ENCODE data around the gene ZC3H7A.

The ZC3H7A gene

GRCh38 chr16:11705311-11706025 lies 91.6 kb downstream of the ZC3H7A start:
- Histone ChIP-seq H3K4me1 (peaks cover 0 to 16% (median 9%) of the 10 kb centered on the region in 4 donors), H3K4me3 (no peak overlapping the region), H3K36me3 (peaks cover 5 to 24% (median 20%) of the 10 kb centered on the region in 3 donors), H3K27me3 (no peaks in the 10 kb centered on the region), H3K9me3 (no peaks in the 10 kb centered on the region), H3K27ac (no peak overlapping the region)
- no peak for DNase-seq
- intact Hi-C loops (cut with DNase I; ENCODE audit: low total_unique reads): no loop called here
- TF ChIP-seq, protein P1, sequence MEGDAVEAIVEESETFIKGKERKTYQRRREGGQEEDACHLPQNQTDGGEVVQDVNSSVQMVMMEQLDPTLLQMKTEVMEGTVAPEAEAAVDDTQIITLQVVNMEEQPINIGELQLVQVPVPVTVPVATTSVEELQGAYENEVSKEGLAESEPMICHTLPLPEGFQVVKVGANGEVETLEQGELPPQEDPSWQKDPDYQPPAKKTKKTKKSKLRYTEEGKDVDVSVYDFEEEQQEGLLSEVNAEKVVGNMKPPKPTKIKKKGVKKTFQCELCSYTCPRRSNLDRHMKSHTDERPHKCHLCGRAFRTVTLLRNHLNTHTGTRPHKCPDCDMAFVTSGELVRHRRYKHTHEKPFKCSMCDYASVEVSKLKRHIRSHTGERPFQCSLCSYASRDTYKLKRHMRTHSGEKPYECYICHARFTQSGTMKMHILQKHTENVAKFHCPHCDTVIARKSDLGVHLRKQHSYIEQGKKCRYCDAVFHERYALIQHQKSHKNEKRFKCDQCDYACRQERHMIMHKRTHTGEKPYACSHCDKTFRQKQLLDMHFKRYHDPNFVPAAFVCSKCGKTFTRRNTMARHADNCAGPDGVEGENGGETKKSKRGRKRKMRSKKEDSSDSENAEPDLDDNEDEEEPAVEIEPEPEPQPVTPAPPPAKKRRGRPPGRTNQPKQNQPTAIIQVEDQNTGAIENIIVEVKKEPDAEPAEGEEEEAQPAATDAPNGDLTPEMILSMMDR (IDR thresholded peaks at IDR 0.05): no peak

Data from tibial artery (tissue), 4 donors.